GM12865 (cell line): Measurements from ENCODE around the gene IBA57.

Source experiments
- DNase-seq: peaks from one replicate; pipeline ENCODE4 v3.0.0; 2010; ENCODE audit warnings: low read depth
- H3K4me3 ChIP-seq: 2 replicates; pipeline ENCODE4 v1.5.1; 2011; ENCODE audit warnings: mild to moderate bottlenecking, low read depth, low read length, control low read depth
- TF ChIP-seq, protein P1 (sequence below): IDR thresholded peaks from 2 replicates; pipeline ENCODE4 v1.5.1; 2011; ENCODE audit warnings: low read length, control low read depth, low read depth, inconsistent platforms; ENCODE audit not compliant: insufficient read depth; ENCODE audit errors: missing control alignments

IBA57 gene

DNA sequence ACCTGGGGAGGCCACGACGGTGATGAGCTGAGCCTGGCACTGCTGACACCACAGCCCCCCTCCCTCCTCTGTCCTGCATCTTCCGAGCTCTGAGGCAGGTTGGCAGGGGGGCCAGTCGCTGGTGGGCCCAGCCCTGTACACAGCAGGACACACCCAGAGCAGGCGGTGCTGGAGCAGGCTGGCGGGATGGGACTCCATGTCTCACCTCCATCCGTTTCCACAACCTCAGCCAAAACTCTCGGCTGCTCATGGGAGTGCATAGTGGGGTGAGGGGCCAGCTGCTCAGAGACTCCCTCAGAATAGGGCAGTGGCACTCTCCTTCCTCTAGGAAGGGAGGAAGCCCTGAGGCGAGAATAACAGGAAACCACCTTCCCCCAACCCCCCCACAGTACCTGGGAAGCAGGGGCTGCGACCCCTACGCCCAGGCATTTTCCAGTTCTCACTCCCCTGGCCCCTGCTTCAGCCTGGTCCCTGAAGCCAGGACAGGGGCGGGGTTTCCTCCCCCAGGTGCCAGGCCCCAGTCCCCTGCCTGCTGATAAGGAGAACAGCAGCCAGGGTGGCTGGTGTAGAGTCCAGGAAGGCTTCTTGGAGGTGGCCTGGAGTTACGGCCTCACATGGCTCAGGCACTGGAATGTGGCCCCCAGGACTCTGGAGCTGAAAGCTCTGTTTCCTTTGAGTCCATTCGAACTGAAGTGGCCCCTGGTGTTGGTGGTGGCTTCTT lies 3.2 kb upstream of the IBA57 start:
- DNase-seq, result no peak
- TF ChIP-seq, protein P1, sequence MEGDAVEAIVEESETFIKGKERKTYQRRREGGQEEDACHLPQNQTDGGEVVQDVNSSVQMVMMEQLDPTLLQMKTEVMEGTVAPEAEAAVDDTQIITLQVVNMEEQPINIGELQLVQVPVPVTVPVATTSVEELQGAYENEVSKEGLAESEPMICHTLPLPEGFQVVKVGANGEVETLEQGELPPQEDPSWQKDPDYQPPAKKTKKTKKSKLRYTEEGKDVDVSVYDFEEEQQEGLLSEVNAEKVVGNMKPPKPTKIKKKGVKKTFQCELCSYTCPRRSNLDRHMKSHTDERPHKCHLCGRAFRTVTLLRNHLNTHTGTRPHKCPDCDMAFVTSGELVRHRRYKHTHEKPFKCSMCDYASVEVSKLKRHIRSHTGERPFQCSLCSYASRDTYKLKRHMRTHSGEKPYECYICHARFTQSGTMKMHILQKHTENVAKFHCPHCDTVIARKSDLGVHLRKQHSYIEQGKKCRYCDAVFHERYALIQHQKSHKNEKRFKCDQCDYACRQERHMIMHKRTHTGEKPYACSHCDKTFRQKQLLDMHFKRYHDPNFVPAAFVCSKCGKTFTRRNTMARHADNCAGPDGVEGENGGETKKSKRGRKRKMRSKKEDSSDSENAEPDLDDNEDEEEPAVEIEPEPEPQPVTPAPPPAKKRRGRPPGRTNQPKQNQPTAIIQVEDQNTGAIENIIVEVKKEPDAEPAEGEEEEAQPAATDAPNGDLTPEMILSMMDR, result no peak
- H3K4me3 ChIP-seq, result no peak overlapping the region

GRCh38 chr1:228163007-228163753 lies 2.4 kb upstream of the IBA57 start:
- DNase-seq, result no peak
- H3K4me3 ChIP-seq, result no peak overlapping the region
- TF ChIP-seq, protein P1, result no peak

GRCh38 chr1:228163776-228164519 lies 1.7 kb upstream of the IBA57 start:
- TF ChIP-seq, protein P1, result no peak
- no peak for DNase-seq
- no peak overlapping the region for H3K4me3 ChIP-seq

DNA sequence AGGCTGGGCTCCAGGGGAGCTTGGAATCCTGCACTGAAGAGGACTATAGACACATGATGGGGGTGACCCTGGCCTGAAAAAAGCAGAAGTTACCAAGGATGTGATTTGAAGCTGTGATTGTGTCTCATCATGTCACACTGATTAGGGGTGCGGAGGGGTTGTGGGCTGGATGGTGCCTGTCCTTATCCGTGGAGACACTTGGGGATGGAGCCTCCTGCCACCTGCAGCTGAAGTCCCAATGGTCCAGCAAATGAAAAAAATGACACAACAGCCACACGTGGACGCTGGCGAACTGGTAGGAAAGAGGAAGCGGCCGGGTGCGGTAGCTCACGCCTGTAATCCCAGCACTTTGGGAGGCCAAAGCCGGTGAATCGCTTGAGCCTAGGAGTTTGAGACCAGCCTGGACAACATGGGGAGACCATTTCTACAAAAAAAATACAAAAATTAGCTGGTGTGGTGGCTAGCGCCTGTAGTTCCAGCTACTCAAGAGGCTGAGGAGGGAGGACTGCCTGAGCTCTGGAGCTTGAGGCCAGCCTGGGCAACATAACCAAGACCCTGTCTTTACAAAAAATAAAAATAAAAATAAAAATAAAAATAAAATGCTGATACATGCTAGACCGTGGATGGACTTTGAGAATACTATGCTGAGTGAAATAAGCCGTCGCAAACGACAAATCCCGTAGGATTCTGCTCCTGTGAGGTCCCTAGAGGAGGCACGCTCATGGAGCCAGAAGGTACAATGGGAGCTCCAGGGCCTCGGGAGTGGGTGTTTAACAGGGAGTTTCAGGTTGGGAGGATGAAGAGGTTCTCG lies 838 bp upstream of the IBA57 start:
- TF ChIP-seq, protein P1, result no peak
- DNase-seq, result no peak
- H3K4me3 ChIP-seq, result peak overlapping the region; percentile 92

GRCh38 chr1:228166170-228166936 lies 749 bp downstream of the IBA57 start:
- DNase-seq, result peak; percentile 59
- TF ChIP-seq, protein P1, result peak; percentile 41

GRCh38 chr1:228168563-228169270 lies 3.1 kb downstream of the IBA57 start:
- DNase-seq, result no peak
- TF ChIP-seq, protein P1, result no peak
- H3K4me3 ChIP-seq, result no peak overlapping the region

More at GRCh38 chr1:228166170-228166936, 749 bp downstream of the IBA57 start:
- peak overlapping the region; percentile 94 for H3K4me3 ChIP-seq
